WTC11 (cell line): ENCODE data around the gene FGF5. TPM values are rescaled to one million over a fixed set of nuclear protein-coding genes. Genes with fewer than 3 reads are reported as not detected.

Experiments used
- ATAC-seq: fragments of 200-7000 bp; cut with Tn5 transposase; 2 replicates; pipeline ENCODE4 v1.10.0; 2021; ENCODE audit warnings: mild to moderate bottlenecking, moderate library complexity
- CTCF ChIA-PET: fragments of 300-600 bp; sonication (Branson Sonifier 250); formaldehyde crosslinking; loops from one replicate; lab custom pipeline; 2021; ENCODE audit warnings: antibody characterized with exemption; lab: Charles Lee
- POLR2A ChIA-PET: fragments of 350-600 bp; sonication (Branson Sonifier 250); formaldehyde crosslinking; loops from one replicate; lab custom pipeline; 2021; ENCODE audit warnings: antibody characterized with exemption; lab: Charles Lee
- DNase-seq: peaks from one replicate; pipeline ENCODE4 v3.0.0; 2021; ENCODE audit warnings: low spot score
- H3K27ac Mint-ChIP-seq: 2 replicates; pipeline ENCODE4 v1.8.0; 2021; ENCODE audit warnings: mixed read lengths
- H3K27me3 Mint-ChIP-seq: 2 replicates; pipeline ENCODE4 v1.8.0; 2021; ENCODE audit warnings: low read depth, mild to moderate bottlenecking, moderate library complexity, mixed read lengths
- H3K36me3 Mint-ChIP-seq: 2 replicates; pipeline ENCODE4 v1.8.0; 2021; ENCODE audit warnings: mixed read lengths
- H3K4me1 Mint-ChIP-seq: 2 replicates; pipeline ENCODE4 v1.8.0; 2022; ENCODE audit warnings: mixed read lengths
- H3K4me3 Mint-ChIP-seq: 2 replicates; pipeline ENCODE4 v1.8.0; 2021; ENCODE audit warnings: mild to moderate bottlenecking, moderate library complexity, mixed read lengths
- H3K9me3 Mint-ChIP-seq: 2 replicates; pipeline ENCODE4 v1.8.0; 2021; ENCODE audit warnings: mixed read lengths
- ATF1 ChIP-seq: sonication (generic); formaldehyde crosslinking; IDR thresholded peaks from 2 replicates; pipeline ENCODE4 v1.8.1; 2023; ENCODE audit warnings: mild to moderate bottlenecking, moderate library complexity, missing genetic modification reagents
- ATF2 ChIP-seq: sonication (generic); formaldehyde crosslinking; IDR thresholded peaks from 2 replicates; pipeline ENCODE4 v1.8.1; 2022; ENCODE audit warnings: low read depth, missing genetic modification reagents, borderline replicate concordance
- ATF6 ChIP-seq: sonication (generic); formaldehyde crosslinking; IDR thresholded peaks from 2 replicates; pipeline ENCODE4 v1.8.1; 2023; ENCODE audit warnings: mild to moderate bottlenecking, missing genetic modification reagents
- ESRRA ChIP-seq: sonication (generic); formaldehyde crosslinking; IDR thresholded peaks from 2 replicates; pipeline ENCODE4 v1.8.1; 2022; ENCODE audit warnings: mild to moderate bottlenecking, missing genetic modification reagents, borderline replicate concordance
- FOXJ3 ChIP-seq: sonication (generic); formaldehyde crosslinking; IDR thresholded peaks from 2 replicates; pipeline ENCODE4 v1.9.0; 2021; ENCODE audit warnings: missing genetic modification reagents, mild to moderate bottlenecking, borderline replicate concordance
- FOXK1 ChIP-seq: sonication (generic); formaldehyde crosslinking; IDR thresholded peaks from 2 replicates; pipeline ENCODE4 v1.8.0; 2022; ENCODE audit warnings: mild to moderate bottlenecking, moderate library complexity, missing genetic modification reagents
- HMGA2 ChIP-seq: fragments of 250-450 bp; sonication (Bioruptor Pico); IDR thresholded peaks from 2 replicates; pipeline ENCODE4 v1.4.0; 2021; ENCODE audit warnings: mild to moderate bottlenecking, moderate library complexity
- HMGXB4 ChIP-seq: sonication (generic); formaldehyde crosslinking; IDR thresholded peaks from 2 replicates; pipeline ENCODE4 v1.8.1; 2023; ENCODE audit warnings: mild to moderate bottlenecking, moderate library complexity, missing genetic modification reagents
- JUN ChIP-seq: sonication (generic); formaldehyde crosslinking; IDR thresholded peaks from 2 replicates; pipeline ENCODE4 v1.8.0; 2023; ENCODE audit warnings: mild to moderate bottlenecking, missing genetic modification reagents
- MYBL2 ChIP-seq: sonication (generic); formaldehyde crosslinking; IDR thresholded peaks from 2 replicates; pipeline ENCODE4 v1.8.1; 2023; ENCODE audit warnings: mild to moderate bottlenecking, moderate library complexity, missing genetic modification reagents
- RELA ChIP-seq: sonication (generic); formaldehyde crosslinking; IDR thresholded peaks from 2 replicates; pipeline ENCODE4 v1.8.1; 2022; ENCODE audit warnings: missing genetic modification reagents, mild to moderate bottlenecking, borderline replicate concordance
- RORB ChIP-seq: fragments of 250-450 bp; sonication (Bioruptor Pico); IDR thresholded peaks from 2 replicates; pipeline ENCODE4 v1.9.0; 2021; ENCODE audit warnings: mild to moderate bottlenecking
- SMAD3 ChIP-seq: sonication (generic); formaldehyde crosslinking; IDR thresholded peaks from 2 replicates; pipeline ENCODE4 v1.8.0; 2022; ENCODE audit warnings: missing genetic modification reagents, mild to moderate bottlenecking, borderline replicate concordance
- SP1 ChIP-seq: sonication (generic); formaldehyde crosslinking; conservative IDR thresholded peaks from 2 replicates; pipeline ENCODE4 v1.8.1; 2022; ENCODE audit warnings: missing genetic modification reagents
- TCF7 ChIP-seq: sonication (generic); formaldehyde crosslinking; IDR thresholded peaks from 2 replicates; pipeline ENCODE4 v1.8.0; 2022; ENCODE audit warnings: mild to moderate bottlenecking, low read depth, missing genetic modification reagents, moderate library complexity
- TEAD4 ChIP-seq: sonication (generic); formaldehyde crosslinking; IDR thresholded peaks from 2 replicates; pipeline ENCODE4 v1.8.0; 2022; ENCODE audit warnings: mild to moderate bottlenecking, missing genetic modification reagents
- ZNF121 ChIP-seq: sonication (generic); formaldehyde crosslinking; IDR thresholded peaks from 2 replicates; pipeline ENCODE4 v1.8.0; 2023; ENCODE audit warnings: missing genetic modification reagents
- ZNF263 ChIP-seq: sonication (generic); formaldehyde crosslinking; IDR thresholded peaks from 2 replicates; pipeline ENCODE4 v1.8.1; 2022; ENCODE audit warnings: low read depth, mild to moderate bottlenecking, moderate library complexity, missing genetic modification reagents
- ZNF423 ChIP-seq: fragments of 250-450 bp; sonication (Bioruptor Pico); IDR thresholded peaks from 2 replicates; pipeline ENCODE4 v2.1.2; 2022; ENCODE audit warnings: mild to moderate bottlenecking, moderate library complexity
- total RNA-seq: library from RNA; stranded (reverse); gene quantifications from 3 replicates; pipeline ENCODE4 v1.2.3, GENCODE V29; 2021
- TF ChIP-seq, protein P1 (sequence below): fragments of 250-450 bp; sonication (Bioruptor Pico); conservative IDR thresholded peaks from 2 replicates; pipeline ENCODE4 v1.9.0; 2021; ENCODE audit warnings: mild to moderate bottlenecking
- TF ChIP-seq, protein P2 (sequence below): sonication (generic); formaldehyde crosslinking; IDR thresholded peaks from 2 replicates; pipeline ENCODE4 v1.8.1; 2023; ENCODE audit warnings: mild to moderate bottlenecking, missing genetic modification reagents, moderate library complexity
- TF ChIP-seq, protein P3 (sequence below): fragments of 250-450 bp; sonication (Bioruptor Pico); IDR thresholded peaks from 2 replicates; pipeline ENCODE4 v1.9.0; 2021; ENCODE audit warnings: moderate library complexity, mild to moderate bottlenecking, inconsistent platforms, borderline replicate concordance

The FGF5 gene
- total RNA-seq, 1 experiment from 2014 or later: not detected

- Mint-ChIP-seq H3K4me3 (no peak overlapping the region), H3K9me3 (no peaks in the 10 kb centered on the region), H3K27me3 (no peaks in the 10 kb centered on the region), H3K4me1 (no peaks in the 10 kb centered on the region), H3K36me3 (no peaks in the 10 kb centered on the region), H3K27ac (no peak overlapping the region)
- TF ChIP-seq ZNF263 (CRISPR knock-in tag) (no peak), ATF1 (CRISPR knock-in tag) (no peak)
- no peak for ATAC-seq
- ChIA-PET CTCF (interaction anchor here (1.5 kb wide), 1 partner anchor 42 kb away, joined by 3 read pairs; no protein-coding TSS in a partner anchor), POLR2A (no interaction called here)
- DNase-seq: no peak
Measured at GRCh38 chr4:80294206-80294605, 27.7 kb downstream of the FGF5 start.

- Mint-ChIP-seq H3K27me3 (no peaks in the 10 kb centered on the region), H3K9me3 (no peaks in the 10 kb centered on the region), H3K4me3 (no peak overlapping the region), H3K36me3 (no peaks in the 10 kb centered on the region), H3K4me1 (no peaks in the 10 kb centered on the region), H3K27ac (no peak overlapping the region)
- ATAC-seq (no peak), DNase-seq (no peak)
- TF ChIP-seq TEAD4 (no peak), ESRRA (CRISPR knock-in tag) (no peak), JUN (CRISPR knock-in tag) (no peak), TCF7 (CRISPR knock-in tag) (no peak), ATF2 (CRISPR knock-in tag) (no peak), HMGA2 (CRISPR knock-in tag) (no peak), MYBL2 (CRISPR knock-in tag) (no peak), ZNF423 (CRISPR knock-in tag) (no peak)
- TF ChIP-seq, protein P1, sequence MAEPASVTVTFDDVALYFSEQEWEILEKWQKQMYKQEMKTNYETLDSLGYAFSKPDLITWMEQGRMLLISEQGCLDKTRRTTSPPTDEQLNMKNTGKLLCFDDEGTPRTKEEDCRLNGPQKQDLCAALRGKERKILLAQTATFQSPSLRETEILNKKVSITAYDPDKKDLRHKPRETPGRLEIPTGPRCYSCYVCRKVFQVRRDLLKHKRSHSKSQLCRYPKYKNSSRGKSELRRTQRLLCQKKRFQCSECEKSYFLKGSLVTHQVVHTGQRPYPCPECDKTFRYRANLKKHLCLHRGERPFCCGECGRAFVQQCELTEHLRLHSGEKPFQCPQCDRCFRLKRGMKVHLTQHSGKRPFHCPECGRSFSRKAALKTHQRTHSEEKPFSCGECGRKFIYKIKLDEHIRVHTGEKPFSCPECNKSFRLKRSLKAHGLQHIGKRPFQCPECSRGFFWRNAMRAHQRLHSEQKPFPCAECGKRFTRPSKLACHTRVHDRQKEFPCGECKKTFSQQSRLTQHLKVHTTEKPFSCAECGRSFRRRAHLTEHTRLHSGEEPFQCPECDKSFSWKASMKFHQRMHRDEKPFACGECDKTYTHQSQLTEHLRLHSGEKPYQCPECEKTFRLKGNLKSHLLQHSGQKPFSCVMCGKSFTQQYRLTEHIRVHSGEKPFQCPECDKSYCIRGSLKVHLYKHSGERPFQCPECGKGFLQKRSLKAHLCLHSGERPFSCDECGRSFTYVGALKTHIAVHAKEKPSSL (CRISPR knock-in tag): no peak
- ChIA-PET POLR2A (no interaction called here), CTCF (no interaction called here)
Measured at GRCh38 chr4:80295336-80295735, 28.9 kb downstream of the FGF5 start.

- H3K9me3 Mint-ChIP-seq: no peaks in the 10 kb centered on the region
- H3K36me3 Mint-ChIP-seq: no peaks in the 10 kb centered on the region
- CTCF ChIA-PET: no interaction called here
- no peak for DNase-seq
- H3K4me1 Mint-ChIP-seq: no peaks in the 10 kb centered on the region
- TF ChIP-seq HMGXB4 (CRISPR knock-in tag): no peak
- TF ChIP-seq SP1 (CRISPR knock-in tag): no peak
- no peak for TF ChIP-seq FOXJ3 (CRISPR knock-in tag)
- TF ChIP-seq, protein P2, sequence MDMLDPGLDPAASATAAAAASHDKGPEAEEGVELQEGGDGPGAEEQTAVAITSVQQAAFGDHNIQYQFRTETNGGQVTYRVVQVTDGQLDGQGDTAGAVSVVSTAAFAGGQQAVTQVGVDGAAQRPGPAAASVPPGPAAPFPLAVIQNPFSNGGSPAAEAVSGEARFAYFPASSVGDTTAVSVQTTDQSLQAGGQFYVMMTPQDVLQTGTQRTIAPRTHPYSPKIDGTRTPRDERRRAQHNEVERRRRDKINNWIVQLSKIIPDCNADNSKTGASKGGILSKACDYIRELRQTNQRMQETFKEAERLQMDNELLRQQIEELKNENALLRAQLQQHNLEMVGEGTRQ (CRISPR knock-in tag): no peak
- TF ChIP-seq ATF6: no peak
- TF ChIP-seq RELA (CRISPR knock-in tag): no peak
- no peak for TF ChIP-seq FOXK1 (CRISPR knock-in tag)
- no peak for TF ChIP-seq RORB (CRISPR knock-in tag)
- TF ChIP-seq SMAD3 (CRISPR knock-in tag): no peak
- TF ChIP-seq, protein P3, sequence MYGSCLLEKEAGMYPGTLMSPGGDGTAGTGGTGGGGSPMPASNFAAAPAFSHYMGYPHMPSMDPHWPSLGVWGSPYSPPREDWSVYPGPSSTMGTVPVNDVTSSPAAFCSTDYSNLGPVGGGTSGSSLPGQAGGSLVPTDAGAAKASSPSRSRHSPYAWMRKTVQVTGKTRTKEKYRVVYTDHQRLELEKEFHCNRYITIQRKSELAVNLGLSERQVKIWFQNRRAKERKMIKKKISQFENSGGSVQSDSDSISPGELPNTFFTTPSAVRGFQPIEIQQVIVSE (CRISPR knock-in tag): no peak
- TF ChIP-seq ZNF263 (CRISPR knock-in tag): no peak
- no peak for TF ChIP-seq ZNF121 (CRISPR knock-in tag)
- ATAC-seq: no peak
- no peak overlapping the region for H3K27ac Mint-ChIP-seq
- POLR2A ChIA-PET: no interaction called here
- H3K4me3 Mint-ChIP-seq: no peak overlapping the region
- H3K27me3 Mint-ChIP-seq: no peaks in the 10 kb centered on the region
Measured at GRCh38 chr4:80295826-80296225, 29.4 kb downstream of the FGF5 start.
